Astrocyte (in vitro differentiated cells and primary cell): ENCODE results near the gene CARD11. TPM values are rescaled to one million over a fixed set of nuclear protein-coding genes. Genes with fewer than 3 reads are reported as not detected.

Experiments used
- DNase-seq: peaks from one replicate; pipeline ENCODE4 v3.0.0-alpha.2; 2010; ENCODE audit warnings: low read depth
- FAIRE-seq: peaks from 2 replicates; lab custom pipeline; 2011; peaks lifted over from hg19 to GRCh38; lab: Jason Lieb, UNC
- H2AFZ ChIP-seq: 2 replicates; pipeline ENCODE4 v1.6.0; 2012; ENCODE audit warnings: low read depth, low read length, inconsistent platforms
- H3K27ac ChIP-seq: 2 replicates; pipeline ENCODE4 v1.5.1; 2011; ENCODE audit warnings: low read depth, low read length, inconsistent platforms
- H3K27me3 ChIP-seq: 2 replicates; pipeline ENCODE4 v1.6.0; 2011; ENCODE audit warnings: low read length, inconsistent platforms; ENCODE audit not compliant: insufficient read depth
- H3K36me3 ChIP-seq: 2 replicates; pipeline ENCODE4 v1.5.1; 2011; ENCODE audit warnings: low read length, inconsistent platforms; ENCODE audit not compliant: insufficient read depth
- H3K4me1 ChIP-seq: 2 replicates; pipeline ENCODE4 v1.5.1; 2011; ENCODE audit warnings: low read length, inconsistent platforms; ENCODE audit not compliant: insufficient read depth
- H3K4me2 ChIP-seq: 2 replicates; pipeline ENCODE4 v1.6.0; 2012; ENCODE audit warnings: low read length, inconsistent platforms
- H3K4me3 ChIP-seq: 2 replicates; pipeline ENCODE4 v1.5.1; 2011; ENCODE audit warnings: low read depth, mild to moderate bottlenecking, low read length, inconsistent platforms; ENCODE audit not compliant: insufficient read depth
- H3K79me2 ChIP-seq: 2 replicates; pipeline ENCODE4 v1.6.0; 2012; ENCODE audit warnings: mild to moderate bottlenecking, low read length, inconsistent platforms; ENCODE audit not compliant: insufficient read depth
- H3K9ac ChIP-seq: 2 replicates; pipeline ENCODE4 v1.6.0; 2012; ENCODE audit warnings: mild to moderate bottlenecking, low read length, inconsistent platforms
- H3K9me3 ChIP-seq: 2 replicates; pipeline ENCODE4 v1.5.1; 2012; ENCODE audit warnings: low read depth, mild to moderate bottlenecking, low read length, inconsistent platforms; ENCODE audit not compliant: insufficient read depth
- H4K20me1 ChIP-seq: 2 replicates; pipeline ENCODE4 v1.6.0; 2012; ENCODE audit warnings: low read length, inconsistent platforms; ENCODE audit not compliant: insufficient read depth
- H3K27ac Mint-ChIP-seq: one replicate; pipeline ENCODE4 v1.8.0; 2021; ENCODE audit warnings: mild to moderate bottlenecking, mixed read lengths; ENCODE audit not compliant: unreplicated experiment
- H3K27me3 Mint-ChIP-seq: one replicate; pipeline ENCODE4 v1.8.0; 2021; ENCODE audit warnings: low read depth, mixed read lengths; ENCODE audit not compliant: unreplicated experiment
- H3K36me3 Mint-ChIP-seq: one replicate; pipeline ENCODE4 v1.8.0; 2021; ENCODE audit warnings: low read depth, mixed read lengths; ENCODE audit not compliant: unreplicated experiment
- H3K4me1 Mint-ChIP-seq: one replicate; pipeline ENCODE4 v1.8.0; 2021; ENCODE audit warnings: low read depth, mixed read lengths; ENCODE audit not compliant: unreplicated experiment
- H3K4me3 Mint-ChIP-seq: one replicate; pipeline ENCODE4 v1.8.0; 2021; ENCODE audit warnings: mild to moderate bottlenecking, moderate library complexity, mixed read lengths; ENCODE audit not compliant: unreplicated experiment
- H3K9me3 Mint-ChIP-seq: one replicate; pipeline ENCODE4 v1.8.0; 2021; ENCODE audit warnings: mild to moderate bottlenecking, mixed read lengths; ENCODE audit not compliant: unreplicated experiment
- EZH2 ChIP-seq: IDR thresholded peaks from 2 replicates; pipeline ENCODE4 v1.6.1; 2012; ENCODE audit warnings: mild to moderate bottlenecking, low read length, inconsistent platforms; ENCODE audit not compliant: insufficient read depth
- total RNA-seq: library from RNA; stranded (reverse); gene quantifications from 2 replicates; pipeline ENCODE4 v1.2.1, GENCODE V29; 2021
- TF ChIP-seq, protein P1 (sequence below): IDR thresholded peaks from 2 replicates; pipeline ENCODE4 v1.5.1; 2011; ENCODE audit warnings: low read depth, mild to moderate bottlenecking, inconsistent platforms, low read length, moderate library complexity; ENCODE audit not compliant: insufficient read depth

The CARD11 gene
- total RNA-seq, 1 donor from 2014 or later = 9.5 TPM

DNA sequence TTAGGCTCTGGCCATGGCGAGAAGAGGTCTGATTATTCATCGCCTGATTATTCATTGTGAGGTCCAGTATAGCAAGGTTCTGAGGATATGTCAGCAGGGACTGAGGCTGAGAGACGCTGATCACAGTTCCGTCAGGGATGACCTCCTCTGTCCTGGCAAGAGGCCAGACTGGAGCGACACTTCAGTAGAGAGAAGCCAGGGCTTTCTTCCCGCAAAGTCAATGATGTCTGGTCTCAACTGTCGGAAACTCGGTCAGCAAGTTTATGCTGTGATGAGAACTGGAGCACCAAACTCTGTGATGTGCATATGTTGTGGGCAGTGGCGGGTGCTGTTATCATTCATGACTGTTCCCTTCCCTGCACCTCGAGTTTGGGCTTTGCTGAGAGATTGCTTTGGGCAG is 170.5 kb downstream of the CARD11 start:
- Histone ChIP-seq H3K79me2 (no peaks in the 10 kb centered on the region), H3K4me2 (peak overlapping the region; percentile 54), H3K36me3 (no peaks in the 10 kb centered on the region), H3K4me3 (no peak overlapping the region), H4K20me1 (no peaks in the 10 kb centered on the region), H3K9ac (peak overlapping the region; percentile 85), H3K9me3 (no peaks in the 10 kb centered on the region), H3K27ac (peak overlapping the region; percentile 99), H3K4me1 (peaks cover 20% of the 10 kb centered on the region), H2AFZ (peak overlapping the region; percentile 6), H3K27me3 (no peaks in the 10 kb centered on the region)
- Mint-ChIP-seq H3K27me3 (peaks cover 4% of the 10 kb centered on the region), H3K9me3 (no peaks in the 10 kb centered on the region), H3K4me3 (no peak overlapping the region), H3K27ac (peak overlapping the region; percentile 100), H3K36me3 (no peaks in the 10 kb centered on the region), H3K4me1 (peaks cover 6% of the 10 kb centered on the region)
- DNase-seq (no peak), FAIRE-seq (no peak)
- TF ChIP-seq, protein P1, sequence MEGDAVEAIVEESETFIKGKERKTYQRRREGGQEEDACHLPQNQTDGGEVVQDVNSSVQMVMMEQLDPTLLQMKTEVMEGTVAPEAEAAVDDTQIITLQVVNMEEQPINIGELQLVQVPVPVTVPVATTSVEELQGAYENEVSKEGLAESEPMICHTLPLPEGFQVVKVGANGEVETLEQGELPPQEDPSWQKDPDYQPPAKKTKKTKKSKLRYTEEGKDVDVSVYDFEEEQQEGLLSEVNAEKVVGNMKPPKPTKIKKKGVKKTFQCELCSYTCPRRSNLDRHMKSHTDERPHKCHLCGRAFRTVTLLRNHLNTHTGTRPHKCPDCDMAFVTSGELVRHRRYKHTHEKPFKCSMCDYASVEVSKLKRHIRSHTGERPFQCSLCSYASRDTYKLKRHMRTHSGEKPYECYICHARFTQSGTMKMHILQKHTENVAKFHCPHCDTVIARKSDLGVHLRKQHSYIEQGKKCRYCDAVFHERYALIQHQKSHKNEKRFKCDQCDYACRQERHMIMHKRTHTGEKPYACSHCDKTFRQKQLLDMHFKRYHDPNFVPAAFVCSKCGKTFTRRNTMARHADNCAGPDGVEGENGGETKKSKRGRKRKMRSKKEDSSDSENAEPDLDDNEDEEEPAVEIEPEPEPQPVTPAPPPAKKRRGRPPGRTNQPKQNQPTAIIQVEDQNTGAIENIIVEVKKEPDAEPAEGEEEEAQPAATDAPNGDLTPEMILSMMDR = no peak
- TF ChIP-seq EZH2 = no peak

DNA sequence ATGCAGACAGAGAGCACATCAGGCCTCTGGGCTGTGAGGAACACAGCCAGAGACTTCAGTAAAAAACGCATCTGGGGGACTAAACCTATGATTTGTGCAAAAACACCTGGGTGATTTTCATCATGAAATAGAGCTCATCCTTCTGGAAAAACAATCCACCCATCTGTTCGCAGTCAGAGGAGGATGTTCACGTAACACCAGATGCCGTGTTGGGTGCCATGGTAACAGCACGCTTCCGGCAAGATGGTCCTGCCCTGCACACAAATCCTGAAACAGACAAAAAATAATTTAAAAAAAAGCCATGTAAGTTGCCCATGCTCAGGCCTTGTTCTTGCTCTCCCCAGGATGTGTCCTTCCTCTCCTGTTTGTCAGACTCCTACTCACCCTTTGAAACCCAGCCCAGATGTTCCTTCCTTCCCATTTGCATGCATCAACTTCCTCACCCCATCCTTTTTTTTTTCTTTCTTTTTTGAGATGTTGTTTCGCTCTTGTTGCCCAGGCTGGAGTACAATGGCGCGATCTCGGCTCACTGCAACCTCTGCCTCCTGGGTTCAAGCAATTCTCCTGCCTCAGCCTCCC is 171.3 kb downstream of the CARD11 start:
- Histone ChIP-seq H3K27ac (no peak overlapping the region), H3K79me2 (no peaks in the 10 kb centered on the region), H3K4me2 (no peak overlapping the region), H2AFZ (no peak overlapping the region), H3K36me3 (no peaks in the 10 kb centered on the region), H3K27me3 (no peaks in the 10 kb centered on the region), H4K20me1 (no peaks in the 10 kb centered on the region), H3K4me1 (peaks cover 20% of the 10 kb centered on the region), H3K9ac (no peak overlapping the region), H3K4me3 (no peak overlapping the region), H3K9me3 (no peaks in the 10 kb centered on the region)
- H3K4me3 Mint-ChIP-seq = no peak overlapping the region
- DNase-seq = no peak
- H3K27me3 Mint-ChIP-seq = peaks cover 4% of the 10 kb centered on the region
- no peaks in the 10 kb centered on the region for H3K9me3 Mint-ChIP-seq
- no peak for FAIRE-seq
- no peaks in the 10 kb centered on the region for H3K36me3 Mint-ChIP-seq
- H3K4me1 Mint-ChIP-seq = peaks cover 6% of the 10 kb centered on the region
- H3K27ac Mint-ChIP-seq = no peak overlapping the region
- TF ChIP-seq, protein P1 = no peak
- no peak for TF ChIP-seq EZH2

DNA sequence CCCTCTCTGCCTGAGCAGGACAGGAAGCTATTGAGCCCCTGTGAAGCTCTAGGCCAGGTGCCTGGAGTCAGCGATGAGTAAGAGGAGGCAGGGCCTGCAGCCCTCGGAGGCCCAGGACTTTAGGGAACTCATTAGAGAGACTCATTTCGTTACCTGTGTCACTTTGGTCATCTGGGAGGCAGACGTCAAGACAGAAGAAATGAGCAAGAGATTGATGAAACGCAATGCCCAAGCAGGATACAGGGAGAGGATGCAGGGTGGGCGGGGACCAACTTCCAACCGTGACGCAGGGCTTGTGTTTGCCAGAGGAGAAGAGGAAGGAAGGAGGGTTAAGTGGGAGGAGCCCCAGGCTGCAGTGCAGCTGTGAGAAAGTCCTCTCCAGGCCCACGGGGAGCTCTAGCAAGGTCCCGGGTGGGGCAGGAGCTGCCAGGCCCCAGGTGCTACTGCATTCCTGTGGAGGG is 173.2 kb downstream of the CARD11 start:
- H3K4me1 ChIP-seq = peaks cover 12% of the 10 kb centered on the region
- H3K27ac ChIP-seq = no peak overlapping the region
- no peak for FAIRE-seq
- H3K27ac Mint-ChIP-seq = no peak overlapping the region
- no peaks in the 10 kb centered on the region for H3K9me3 ChIP-seq
- peak; percentile 44 for DNase-seq
- H3K36me3 ChIP-seq = no peaks in the 10 kb centered on the region
- peaks cover 7% of the 10 kb centered on the region for H3K27me3 Mint-ChIP-seq
- H3K9me3 Mint-ChIP-seq = no peaks in the 10 kb centered on the region
- H3K36me3 Mint-ChIP-seq = no peaks in the 10 kb centered on the region
- H3K4me2 ChIP-seq = no peak overlapping the region
- H3K4me1 Mint-ChIP-seq = peaks cover 6% of the 10 kb centered on the region
- no peak overlapping the region for H3K9ac ChIP-seq
- H3K4me3 ChIP-seq = no peak overlapping the region
- H3K4me3 Mint-ChIP-seq = no peak overlapping the region
- H2AFZ ChIP-seq = peak overlapping the region; percentile 6
- no peaks in the 10 kb centered on the region for H3K79me2 ChIP-seq
- no peaks in the 10 kb centered on the region for H4K20me1 ChIP-seq
- TF ChIP-seq, protein P1 = no peak
- no peak for TF ChIP-seq EZH2
- H3K27me3 ChIP-seq = no peaks in the 10 kb centered on the region
